NCI-H1417 treated with DMSO at 0.1 percent for 48 hours (cell line): ENCODE data around the gene TBC1D21.
A peak's percentile ranks its signal among the peaks of the same experiment; 100 is the strongest.

ENCODE experiments used
- DNase-seq: peaks from one replicate; lab custom pipeline; 2025; lab: John Stamatoyannopoulos, UW

TBC1D21 gene

DNA sequence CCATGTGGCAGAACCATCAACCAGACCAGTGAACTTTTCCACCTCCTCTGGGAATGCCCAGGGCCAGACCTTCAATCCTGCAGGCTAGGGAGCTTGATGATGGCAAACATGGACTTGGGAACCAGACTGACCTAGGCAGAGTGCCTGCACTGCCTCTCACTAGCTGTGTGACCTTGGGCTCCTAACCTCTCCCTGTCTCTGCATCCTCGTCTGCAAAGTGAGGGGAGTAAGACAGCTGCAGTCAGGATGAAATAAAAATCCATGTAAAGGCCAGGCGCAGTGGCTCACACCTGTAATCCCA lies 35.4 kb downstream of the TBC1D21 start:
- no peak for DNase-seq

- DNase-seq, result no peak
These were observed 36.3 kb downstream of the TBC1D21 start for GRCh38 chr15:73909651-73910050.

DNA sequence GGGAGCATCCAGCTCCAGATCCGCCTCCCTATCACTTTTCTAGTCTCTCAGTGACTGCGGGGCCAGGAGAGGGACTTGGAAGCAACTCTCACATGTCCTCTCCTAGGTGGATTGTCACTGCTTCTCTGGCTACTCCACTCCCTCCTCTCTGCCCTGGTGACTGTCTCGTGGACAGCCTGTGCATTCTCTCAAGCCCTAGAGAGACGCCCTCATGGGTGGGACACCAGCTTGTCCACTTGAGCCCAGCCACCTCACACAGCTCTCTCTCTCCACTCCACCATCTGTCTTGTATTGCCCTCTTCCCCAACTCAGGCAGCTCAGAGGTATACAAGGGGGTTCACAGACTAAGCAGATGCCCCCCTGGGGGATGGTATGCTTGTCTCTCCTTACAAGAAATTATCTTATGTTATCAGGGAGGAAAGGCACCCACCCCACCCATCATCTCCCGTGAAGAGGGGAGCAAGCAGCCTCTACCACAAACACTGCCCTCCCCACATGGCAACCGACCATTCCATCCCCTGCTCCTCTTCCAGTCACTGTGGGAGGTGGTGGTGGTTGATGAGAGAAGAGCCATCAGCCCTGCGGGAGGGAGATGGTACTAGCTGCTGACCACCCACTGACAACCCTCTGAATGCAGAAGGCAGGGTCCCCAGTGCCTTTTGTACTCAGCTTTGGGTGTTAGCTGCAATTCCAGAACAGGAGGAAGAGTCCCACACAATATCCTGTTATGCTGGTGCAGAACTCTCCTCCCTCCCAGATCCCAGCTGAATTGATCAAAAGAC lies 37.3 kb downstream of the TBC1D21 start:
- no peak for DNase-seq

DNA sequence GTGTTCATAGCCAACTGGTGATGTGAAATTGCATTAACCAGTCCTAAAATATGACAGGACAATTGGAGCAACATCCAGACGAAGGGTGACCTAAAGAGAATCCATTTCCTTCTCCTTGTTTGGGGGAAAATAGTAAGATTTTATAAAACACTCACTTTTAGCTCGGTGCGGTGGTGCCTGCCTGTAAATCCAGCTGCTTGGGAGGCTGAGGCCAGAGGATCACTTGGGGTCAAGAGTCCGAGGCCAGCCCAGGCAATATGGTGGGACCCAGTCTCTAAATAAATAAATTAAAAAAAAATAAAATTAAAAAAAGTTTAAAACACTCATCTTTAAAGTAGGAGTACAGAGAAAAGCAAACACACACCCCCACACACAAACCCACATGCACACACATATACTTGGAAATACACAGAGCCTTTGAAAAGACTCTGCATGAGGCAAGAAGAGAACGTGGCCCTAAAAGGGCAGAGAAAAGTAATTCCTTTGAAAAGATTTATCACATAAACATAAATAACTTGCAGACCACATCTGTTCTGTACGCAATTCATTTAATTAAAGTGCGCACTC lies 38.7 kb downstream of the TBC1D21 start:
- no peak for DNase-seq

- no peak for DNase-seq
These were observed 40.8 kb downstream of the TBC1D21 start for GRCh38 chr15:73914145-73914544.

- DNase-seq, result no peak
These were observed 41.7 kb downstream of the TBC1D21 start for GRCh38 chr15:73915082-73915481.

DNA sequence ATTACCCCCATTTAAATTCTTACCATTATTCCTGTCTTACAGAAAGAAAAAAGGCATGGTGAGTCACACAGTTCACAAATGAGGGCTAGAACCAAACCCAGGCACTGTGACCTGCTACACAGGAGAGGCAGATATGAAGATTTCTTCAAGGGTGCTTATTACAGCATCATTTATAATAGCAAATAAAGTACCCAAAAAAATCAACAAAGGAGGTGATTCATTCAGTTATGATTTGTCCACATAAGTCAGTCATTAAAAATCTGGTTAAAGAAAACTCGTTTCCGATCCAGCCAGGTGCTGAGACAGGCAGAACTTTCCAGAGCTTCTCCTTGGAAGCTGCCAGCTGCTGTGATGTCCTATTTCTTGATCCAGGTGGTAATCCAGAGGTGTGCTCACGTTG lies 45.4 kb downstream of the TBC1D21 start:
- DNase-seq, result no peak

DNA sequence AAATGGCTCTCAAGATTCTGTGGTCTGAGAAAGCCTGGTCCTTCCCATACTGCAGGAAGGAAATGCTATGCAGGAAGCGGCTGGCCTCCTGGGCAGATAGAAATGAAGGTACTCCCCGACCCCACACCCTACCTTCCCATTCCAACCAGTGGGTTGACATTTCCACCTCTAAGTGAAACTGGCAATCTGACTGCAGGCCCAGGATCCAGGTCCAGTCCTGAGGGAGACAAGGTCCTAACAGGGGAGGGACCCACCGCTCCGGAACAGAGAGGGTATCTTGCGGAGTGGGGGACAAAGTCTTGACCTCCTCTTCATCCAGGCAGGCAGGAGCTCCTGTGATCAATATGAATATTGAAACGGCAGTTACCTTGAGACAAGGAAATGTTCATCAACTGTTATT lies 46.3 kb downstream of the TBC1D21 start:
- DNase-seq, result no peak

DNA sequence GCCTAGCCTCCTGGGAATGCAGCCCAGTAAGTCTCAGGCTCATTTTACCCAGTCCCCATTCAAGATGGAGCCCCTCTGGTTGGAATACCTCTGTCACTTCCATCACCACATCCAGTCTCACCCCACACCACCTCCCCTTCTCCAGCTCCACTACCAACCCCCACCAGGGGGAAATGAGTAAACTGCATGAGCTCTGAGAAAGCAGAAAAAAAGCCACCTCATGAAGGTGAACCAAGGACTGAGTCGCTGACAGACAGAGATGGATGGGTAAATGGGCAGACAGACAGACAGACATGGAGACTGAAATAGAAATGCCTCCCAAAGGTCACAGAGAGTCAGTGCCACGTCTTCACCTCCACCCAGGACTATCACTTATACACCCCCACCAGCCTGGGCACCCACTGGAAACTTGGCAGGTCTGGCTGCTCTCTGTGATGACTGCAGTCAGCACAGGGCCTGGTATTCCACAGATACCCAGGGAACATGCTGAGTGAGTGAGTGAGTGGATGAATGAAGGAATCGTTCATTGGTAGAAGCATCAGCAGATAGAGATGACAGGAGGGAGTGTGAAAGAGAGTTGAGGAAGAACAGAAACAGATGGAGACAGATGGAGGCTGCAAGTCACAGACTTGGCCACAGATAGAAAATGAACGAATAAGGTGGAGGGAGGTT lies 48.0 kb downstream of the TBC1D21 start:
- no peak for DNase-seq

- DNase-seq, result no peak
These were observed 49.1 kb downstream of the TBC1D21 start for GRCh38 chr15:73922186-73923151.

- no peak for DNase-seq
These were observed 49.8 kb downstream of the TBC1D21 start for GRCh38 chr15:73923156-73923487.

- no peak for DNase-seq
These were observed 50.3 kb downstream of the TBC1D21 start for GRCh38 chr15:73923488-73924164.

DNA sequence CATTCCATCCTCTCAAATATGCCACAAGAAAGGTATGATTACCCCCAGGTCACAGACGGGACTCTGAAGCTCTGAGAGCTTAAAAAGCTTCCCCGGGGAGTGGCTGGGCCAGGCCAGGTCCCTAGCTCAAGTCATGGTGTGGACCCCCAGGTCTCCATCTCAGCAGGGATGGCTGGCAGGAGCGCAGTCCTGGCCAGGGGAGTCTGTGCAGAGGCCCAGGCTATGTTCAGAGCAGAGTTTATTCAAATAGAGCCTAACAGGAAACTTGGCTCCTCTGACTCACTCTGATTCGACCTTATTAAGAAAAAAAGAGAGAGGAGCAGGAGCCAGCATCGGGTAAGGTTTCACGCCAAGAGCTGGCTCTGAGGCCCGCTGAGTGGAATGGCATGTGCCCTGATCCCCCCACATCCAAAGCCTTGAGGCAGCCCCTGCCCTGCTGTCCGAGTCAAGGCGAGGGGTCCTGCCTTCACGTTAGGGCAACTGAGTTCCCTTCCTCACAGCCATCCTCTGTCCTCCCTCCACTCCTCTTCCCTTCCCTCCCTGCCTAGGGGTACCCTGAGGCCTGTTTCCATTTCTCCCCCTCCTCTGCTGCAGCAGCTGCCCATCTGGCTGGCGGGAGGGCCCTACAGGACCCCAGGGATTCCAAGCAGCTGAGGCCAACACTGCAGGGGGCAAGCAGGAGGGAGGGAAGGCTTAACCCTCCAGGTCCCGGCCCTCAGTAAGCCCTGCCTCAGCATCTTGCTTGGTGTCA lies 51.0 kb downstream of the TBC1D21 start:
- peak; percentile 14 for DNase-seq

GRCh38 chr15:73925848-73926218 lies 52.5 kb downstream of the TBC1D21 start:
- no peak for DNase-seq

DNA sequence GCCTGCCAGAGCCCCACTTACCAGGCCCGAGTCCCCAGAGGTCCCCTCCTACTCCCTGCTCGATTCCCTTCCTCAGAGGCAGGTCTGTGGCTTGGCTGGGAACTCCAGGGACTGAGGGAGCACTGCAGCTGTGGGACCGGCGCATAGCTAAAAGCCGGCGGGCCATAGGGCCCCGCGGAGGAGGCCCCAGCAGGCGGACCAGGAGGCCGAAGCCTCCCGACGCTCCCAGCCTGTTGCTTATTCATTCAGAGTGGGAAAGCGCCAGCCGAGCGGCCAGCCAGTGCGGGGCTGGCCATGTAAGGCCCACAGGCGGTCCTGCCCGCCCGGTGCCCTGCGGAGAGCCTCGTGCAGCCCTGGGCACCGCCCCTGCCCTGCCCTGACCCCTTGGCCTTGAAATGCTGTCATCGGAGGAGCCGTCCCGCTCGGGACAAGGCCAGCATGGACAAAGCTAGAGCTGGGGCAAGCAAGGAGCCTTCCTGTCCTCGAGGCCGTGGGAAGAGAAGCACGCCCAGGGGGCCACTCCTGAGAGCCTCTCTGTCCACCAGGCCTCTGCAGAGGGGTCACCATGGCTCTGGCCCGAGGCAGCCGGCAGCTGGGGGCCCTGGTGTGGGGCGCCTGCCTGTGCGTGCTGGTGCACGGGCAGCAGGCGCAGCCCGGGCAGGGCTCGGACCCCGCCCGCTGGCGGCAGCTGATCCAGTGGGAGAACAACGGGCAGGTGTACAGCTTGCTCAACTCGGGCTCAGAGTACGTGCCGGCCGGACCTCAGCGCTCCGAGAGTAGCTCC lies 53.0 kb downstream of the TBC1D21 start, which contains the start of gene LOXL1:
Gene LOXL1 (plus strand): TSS at position 244 of the 784 bp plus-strand sequence. CDS start 322 bp downstream, at position 566.
- DNase-seq, result no peak

GRCh38 chr15:73927003-73927475 lies 53.7 kb downstream of the TBC1D21 start:
- DNase-seq, result peak; percentile 21

GRCh38 chr15:73927476-73928240 lies 54.3 kb downstream of the TBC1D21 start:
- DNase-seq, result no peak

DNA sequence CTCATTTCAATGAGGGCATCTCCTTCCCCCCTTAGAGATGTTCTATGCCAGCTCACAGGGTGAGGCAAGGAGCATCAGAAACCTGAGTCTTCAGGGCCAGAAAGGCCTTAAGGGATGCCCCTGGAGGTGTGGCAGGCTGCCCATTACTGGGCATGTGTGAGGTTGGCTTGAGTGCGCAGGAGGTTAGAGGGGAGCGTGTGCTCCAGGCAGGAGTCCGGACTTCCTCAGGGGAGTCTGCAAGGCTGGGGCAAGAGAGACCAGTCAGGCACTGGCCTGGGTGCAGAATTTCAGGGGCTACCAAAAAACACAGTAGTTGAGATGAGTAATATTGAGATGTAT lies 54.8 kb downstream of the TBC1D21 start:
- no peak for DNase-seq

DNA sequence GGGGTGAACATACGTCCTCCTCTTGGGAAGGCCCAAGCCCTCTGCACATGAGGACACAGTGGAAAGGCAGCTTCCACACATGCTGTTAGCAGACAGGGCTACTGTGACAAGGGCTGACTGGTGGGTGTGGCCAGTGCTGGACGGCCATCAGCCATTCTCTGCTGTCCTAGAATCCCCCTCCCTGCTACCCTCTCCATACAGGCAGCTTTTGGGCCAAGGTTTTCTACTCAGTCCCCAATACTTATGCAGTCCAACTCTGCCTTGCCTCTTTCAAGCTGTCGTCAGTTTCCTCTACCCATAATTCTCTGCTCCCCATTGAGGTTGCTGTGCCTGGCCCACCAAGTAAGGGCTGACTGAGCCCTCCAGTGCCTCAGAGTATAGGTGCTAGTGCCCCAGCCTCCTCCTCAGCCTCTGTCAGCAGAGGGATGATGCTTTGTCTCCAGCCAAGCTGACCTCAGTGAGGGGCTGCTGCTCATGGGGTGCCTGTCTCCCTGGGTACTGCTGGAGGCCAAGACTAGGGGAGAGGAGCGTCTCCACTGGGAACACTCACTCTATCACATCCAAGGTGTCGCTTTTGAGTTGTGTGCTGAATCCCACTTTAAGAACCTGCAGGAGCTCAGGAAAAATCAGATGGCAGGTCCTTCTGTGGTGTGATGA lies 55.7 kb downstream of the TBC1D21 start:
- no peak for DNase-seq
